ENCODE data around the gene NOL4L.

The NOL4L gene

DNA sequence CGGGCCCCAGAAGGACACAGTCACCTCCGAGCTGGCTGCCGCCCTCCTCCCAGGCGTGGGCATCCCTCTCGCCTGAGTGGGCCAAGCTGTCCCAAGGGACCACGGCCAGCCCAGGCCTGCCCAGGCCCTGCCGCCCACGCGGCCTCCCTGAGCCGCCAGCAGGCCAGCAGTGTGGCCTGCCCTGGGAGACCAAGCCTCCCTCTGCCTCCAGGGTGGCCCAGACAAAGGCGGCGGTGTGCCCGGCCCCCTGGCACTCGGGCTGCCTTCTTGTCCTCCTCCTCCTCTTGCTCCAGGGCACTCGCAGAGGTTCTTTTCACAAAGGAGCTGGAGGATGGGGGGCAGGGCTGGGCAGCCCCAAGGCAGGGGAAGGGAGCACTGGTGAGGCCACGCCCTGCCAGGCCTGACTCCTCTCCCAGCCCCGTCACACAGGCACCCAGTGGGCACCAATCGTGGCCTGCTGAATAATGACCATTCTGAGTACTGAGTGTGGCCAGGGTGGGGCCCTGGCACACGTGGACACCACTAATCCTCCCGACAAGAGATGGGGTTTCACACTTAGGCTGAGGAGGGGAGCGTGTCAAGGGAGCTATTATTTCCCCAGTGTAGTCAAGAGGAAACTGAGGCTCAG, 25.3 kb downstream of the NOL4L start:
- DNase-seq = no peak

DNA sequence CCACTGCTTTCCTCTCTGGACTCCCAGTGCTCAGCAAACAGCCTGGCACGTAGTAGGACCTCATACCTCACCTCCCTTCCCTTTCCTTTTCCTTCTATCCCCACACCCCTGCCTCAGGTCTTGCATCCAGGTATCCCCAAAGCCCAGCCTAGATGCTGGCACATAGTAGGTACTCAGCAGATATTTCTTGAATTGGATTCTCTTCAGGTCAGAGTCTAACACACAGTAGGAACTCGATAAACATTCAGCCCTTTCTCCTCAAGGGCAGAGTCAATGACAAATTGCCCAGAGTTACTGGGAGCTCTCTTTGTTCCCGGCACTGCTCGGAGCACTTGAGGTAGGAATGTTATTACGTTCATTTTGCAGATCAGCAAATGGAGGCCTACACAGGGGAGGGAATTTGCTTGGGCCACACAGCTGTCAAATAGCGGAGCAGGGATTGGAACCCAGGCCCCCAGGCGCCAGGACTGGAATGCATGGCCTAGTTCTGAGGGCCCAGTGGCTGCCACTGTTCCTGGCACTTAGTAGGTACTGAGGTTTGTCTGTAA, 25.9 kb downstream of the NOL4L start:
- DNase-seq = no peak

- DNase-seq = no peak
These were observed 26.6 kb downstream of the NOL4L start for GRCh38 chr20:32558526-32558925.

DNA sequence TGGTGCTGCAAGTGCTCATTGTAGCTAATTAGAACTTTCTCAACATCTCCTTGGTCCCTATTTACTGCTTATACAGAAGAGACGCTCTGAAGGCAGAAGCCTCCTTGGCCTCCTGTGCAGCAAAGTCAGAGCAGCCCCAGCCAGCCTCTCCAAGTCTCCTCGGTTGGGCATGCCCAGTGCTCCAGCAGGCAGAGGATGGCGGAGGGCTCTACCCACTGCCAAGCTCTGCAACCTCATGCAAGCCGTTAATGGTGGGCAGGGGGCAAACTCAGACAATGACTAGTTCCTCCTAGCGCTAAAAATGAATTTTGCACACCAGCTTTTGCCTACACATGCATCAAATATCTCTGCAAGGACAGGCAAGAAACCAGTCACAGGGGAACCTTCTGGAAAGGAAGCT, 27.8 kb downstream of the NOL4L start:
- no peak for DNase-seq

GRCh38 chr20:32556312-32557184, 28.6 kb downstream of the NOL4L start:
- DNase-seq = no peak

DNA sequence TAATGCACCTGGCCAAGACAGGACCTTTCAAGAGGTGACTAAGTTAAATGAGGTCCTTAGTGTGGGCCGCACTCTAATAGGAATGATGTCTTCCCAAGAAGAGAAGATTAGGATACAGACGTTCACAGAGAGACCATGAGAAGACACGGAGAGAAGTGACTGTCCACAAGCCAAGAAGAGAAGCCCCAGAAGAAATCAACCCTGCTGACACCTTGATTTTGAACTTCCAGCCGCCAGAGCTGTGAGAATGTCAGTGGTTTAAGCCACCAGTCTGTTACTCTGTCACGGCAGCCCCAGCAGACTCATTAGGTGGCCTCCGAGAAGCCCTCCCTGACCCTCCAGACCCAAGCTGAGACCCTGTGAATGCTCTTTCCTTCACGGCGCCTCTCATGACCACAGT, 29.5 kb downstream of the NOL4L start:
- DNase-seq = no peak

DNA sequence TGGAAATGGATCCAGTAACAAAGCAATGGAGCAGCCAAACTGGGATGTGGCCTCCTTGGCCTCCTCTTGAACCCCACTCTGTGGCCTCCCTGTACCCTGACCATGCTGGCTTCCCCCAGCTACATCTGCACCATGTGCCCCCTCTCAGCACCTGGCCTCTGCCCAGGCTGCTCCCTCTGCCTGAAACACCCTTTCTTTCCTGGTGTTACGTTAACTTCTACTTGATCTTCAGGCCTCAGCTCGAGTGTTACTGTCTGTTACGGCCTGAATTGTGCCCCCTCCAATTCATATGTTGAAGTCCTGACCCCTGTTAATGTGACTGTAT, 30.2 kb downstream of the NOL4L start:
- no peak for DNase-seq

DNA sequence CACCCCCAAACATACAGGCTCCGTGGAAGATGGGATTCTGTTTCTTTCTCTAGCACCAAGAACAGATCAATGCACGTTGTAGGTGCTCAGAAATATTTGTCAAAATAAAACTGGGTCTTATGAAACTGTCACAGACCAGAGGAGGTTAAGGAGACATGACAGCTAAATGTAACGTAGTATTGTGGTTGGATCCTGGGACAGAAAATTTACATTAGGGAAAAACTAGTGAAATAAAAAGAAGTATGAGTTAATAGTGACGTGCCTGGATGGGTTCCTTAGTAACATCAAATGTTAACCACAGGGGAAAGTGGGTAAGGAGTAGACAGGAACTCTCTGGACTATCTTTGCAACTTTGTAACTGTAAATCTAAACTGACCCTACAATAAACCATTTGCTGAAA, 31.5 kb downstream of the NOL4L start:
- no peak for DNase-seq

DNA sequence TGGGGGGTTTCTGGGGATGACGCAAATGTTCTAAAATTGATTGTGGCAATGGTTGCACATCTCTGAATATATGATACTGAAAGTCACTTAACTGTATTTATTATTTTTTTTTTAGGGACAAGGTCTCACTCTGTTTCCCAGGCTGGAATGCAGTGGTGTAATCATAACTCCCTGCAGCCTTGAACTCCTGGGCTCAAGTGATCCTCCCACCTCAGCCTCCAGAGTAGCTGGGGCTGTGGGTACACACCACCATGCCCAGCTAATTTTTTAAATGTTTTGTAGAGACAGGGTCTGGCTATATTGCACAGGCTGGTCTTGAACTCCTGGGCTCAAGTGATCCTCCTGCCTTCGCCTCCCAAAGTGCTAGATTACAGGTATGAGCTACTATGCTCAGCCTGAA, 33.4 kb downstream of the NOL4L start:
- no peak for DNase-seq

- no peak for DNase-seq
These were observed 35.3 kb downstream of the NOL4L start for GRCh38 chr20:32549842-32550241.

- DNase-seq = no peak
These were observed 37.4 kb downstream of the NOL4L start for GRCh38 chr20:32547753-32548034.

GRCh38 chr20:32546918-32547752, 38.0 kb downstream of the NOL4L start:
- DNase-seq = no peak

- no peak for DNase-seq
These were observed 40.0 kb downstream of the NOL4L start for GRCh38 chr20:32544893-32545840.

DNA sequence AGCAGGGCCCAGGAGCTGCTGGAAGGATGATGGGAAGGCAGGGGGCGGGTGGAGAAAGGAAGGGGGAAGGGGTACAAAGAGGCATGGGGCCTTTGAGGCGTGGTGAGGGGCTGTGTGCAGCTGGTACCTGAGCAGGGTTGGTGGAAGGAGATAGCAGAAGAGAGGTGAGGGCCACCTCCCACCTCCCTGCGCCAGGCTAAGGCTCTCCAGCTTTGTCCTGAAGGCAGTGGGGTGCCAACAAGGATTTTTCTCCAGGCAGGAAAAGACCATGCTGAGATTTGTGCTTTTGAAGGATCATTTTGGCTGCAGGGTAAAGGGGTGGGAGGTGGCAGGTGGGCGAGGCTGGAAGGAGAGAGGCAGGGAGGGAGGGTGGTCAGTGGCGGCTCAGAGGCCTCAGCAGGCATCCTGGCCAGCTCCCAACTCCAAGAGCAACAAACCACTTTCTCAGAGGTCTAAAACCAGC, 40.8 kb downstream of the NOL4L start:
- no peak for DNase-seq

DNA sequence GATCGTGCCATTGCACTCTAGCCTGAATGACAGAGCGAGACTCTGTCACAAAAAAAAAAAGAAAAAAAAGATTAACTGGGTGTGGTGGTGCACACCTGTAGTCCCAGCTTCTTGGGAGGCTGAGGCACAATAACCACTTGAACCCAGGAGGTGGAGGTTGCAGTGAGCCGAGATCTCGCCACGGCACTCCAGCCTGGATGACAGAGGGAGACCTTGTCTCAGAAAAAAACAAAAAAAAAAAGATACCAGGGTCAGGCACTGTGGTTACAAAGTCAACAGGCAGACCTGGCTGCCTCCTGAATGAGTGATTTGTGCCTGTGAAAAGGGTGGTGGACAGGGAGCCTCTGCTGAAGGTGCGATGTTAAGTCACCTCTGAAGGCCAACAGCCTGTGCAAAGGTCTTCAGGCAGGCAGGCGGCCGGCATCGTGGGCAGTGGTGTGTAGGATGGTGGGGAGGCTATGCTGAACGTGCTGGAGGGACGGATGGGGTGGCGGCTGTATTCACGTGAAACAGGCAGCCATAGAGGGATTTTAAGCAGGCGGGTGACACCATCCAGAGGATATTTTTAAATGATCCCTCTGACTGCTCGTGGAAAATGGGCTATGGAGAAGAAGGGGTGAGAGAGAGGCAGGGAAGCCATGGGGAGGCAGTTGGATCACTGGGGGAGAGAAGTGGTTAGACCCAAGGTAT, 41.4 kb downstream of the NOL4L start:
- no peak for DNase-seq

GRCh38 chr20:32542259-32542615, 42.9 kb downstream of the NOL4L start:
- no peak for DNase-seq

- DNase-seq = no peak
These were observed 43.5 kb downstream of the NOL4L start for GRCh38 chr20:32541323-32542258.

GRCh38 chr20:32539817-32540675, 45.1 kb downstream of the NOL4L start:
- no peak for DNase-seq

DNA sequence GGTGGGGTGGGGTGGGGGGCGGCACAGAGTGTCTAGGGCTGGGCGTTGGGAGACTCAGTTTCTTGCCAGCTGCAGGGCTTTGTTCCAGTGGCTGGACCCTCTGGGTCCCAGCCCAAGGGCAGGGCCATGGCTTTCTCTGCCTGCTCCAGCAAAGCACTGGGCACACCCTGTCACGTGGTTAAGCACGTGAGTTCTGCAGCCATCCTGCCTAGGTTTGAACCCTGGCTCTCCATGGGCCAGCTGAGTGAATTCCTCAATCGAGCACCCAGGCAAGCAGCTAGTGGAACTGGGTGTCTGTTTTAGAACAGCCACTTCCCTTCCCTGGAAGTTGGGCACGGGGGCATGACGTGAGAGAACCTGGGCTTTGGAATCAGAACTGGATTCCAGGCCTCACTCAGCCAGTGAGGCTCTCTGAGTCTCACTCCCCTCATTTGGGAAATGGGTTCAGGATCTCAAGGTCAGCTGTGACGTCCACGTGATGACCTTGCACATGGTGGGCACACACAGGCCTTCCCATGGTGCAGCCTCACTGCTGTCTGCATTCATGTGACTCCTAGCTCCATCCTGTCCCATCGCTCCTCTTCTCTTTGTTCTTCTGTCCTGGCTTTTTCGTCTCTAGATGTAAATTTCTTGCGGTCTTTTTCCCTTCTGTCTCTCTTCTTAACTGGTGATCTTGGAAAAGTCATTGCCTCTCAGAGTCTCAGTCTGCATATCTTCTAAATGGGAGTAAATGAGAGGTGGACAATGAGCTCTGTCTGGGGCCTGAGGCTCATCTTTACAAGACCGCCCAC, 45.9 kb downstream of the NOL4L start:
- no peak for DNase-seq

Measured in NCI-H2107 (cell line).